GM21529 (cell line): ENCODE results near the gene MINDY3.
"Not testable (repeated sequence)": the region's sequence is repeated elsewhere in the genome, so short reads cannot be mapped to it uniquely, and the experiment has no call there.

Source experiments
- ATAC-seq: cut with Tn5 transposase; IDR thresholded peaks from one replicate; pipeline ENCODE4 v1.9.1; 2021; ENCODE audit not compliant: unreplicated experiment

MINDY3 gene

GRCh38 chr10:15781381-15781960 is 78.8 kb downstream of the MINDY3 start:
- ATAC-seq = no peak

GRCh38 chr10:15780353-15781135 is 79.8 kb downstream of the MINDY3 start:
- ATAC-seq = no peak

- ATAC-seq = no peak
These were observed 84.8 kb downstream of the MINDY3 start for GRCh38 chr10:15775513-15775912.

- not testable (repeated sequence) for ATAC-seq
These were observed 85.8 kb downstream of the MINDY3 start for GRCh38 chr10:15774534-15774933.

GRCh38 chr10:15764892-15765454 is 95.3 kb downstream of the MINDY3 start:
- no peak for ATAC-seq

GRCh38 chr10:15763006-15763405 is 97.3 kb downstream of the MINDY3 start:
- no peak for ATAC-seq

GRCh38 chr10:15762239-15762638 is 98.1 kb downstream of the MINDY3 start:
- ATAC-seq = not testable (repeated sequence)

GRCh38 chr10:15761224-15761623 is 99.1 kb downstream of the MINDY3 start:
- not testable (repeated sequence) for ATAC-seq

- ATAC-seq = no peak
These were observed 99.6 kb downstream of the MINDY3 start for GRCh38 chr10:15760681-15761080.

- no peak for ATAC-seq
These were observed 101.0 kb downstream of the MINDY3 start for GRCh38 chr10:15759265-15759664.

- no peak for ATAC-seq
These were observed 101.7 kb downstream of the MINDY3 start for GRCh38 chr10:15758618-15759017.

GRCh38 chr10:15754937-15755336 is 105.4 kb downstream of the MINDY3 start:
- no peak for ATAC-seq

- ATAC-seq = no peak
These were observed 109.3 kb downstream of the MINDY3 start for GRCh38 chr10:15751046-15751445.

GRCh38 chr10:15748126-15748525 is 112.2 kb downstream of the MINDY3 start:
- ATAC-seq = no peak

- no peak for ATAC-seq
These were observed 112.7 kb downstream of the MINDY3 start for GRCh38 chr10:15747632-15748031.

GRCh38 chr10:15745751-15746150 is 114.6 kb downstream of the MINDY3 start:
- no peak for ATAC-seq

GRCh38 chr10:15744217-15744865 is 116.0 kb downstream of the MINDY3 start:
- ATAC-seq = peak; percentile 55

- no peak for ATAC-seq
These were observed 116.9 kb downstream of the MINDY3 start for GRCh38 chr10:15743443-15743842.

GRCh38 chr10:15742836-15743235 is 117.5 kb downstream of the MINDY3 start:
- no peak for ATAC-seq

GRCh38 chr10:15742102-15742501 is 118.2 kb downstream of the MINDY3 start:
- no peak for ATAC-seq

GRCh38 chr10:15741581-15741980 is 118.7 kb downstream of the MINDY3 start:
- no peak for ATAC-seq

GRCh38 chr10:15740261-15740660 is 120.0 kb downstream of the MINDY3 start:
- no peak for ATAC-seq
